ENCODE measurements around the gene TRIM71. TPM values are rescaled to one million over a fixed set of nuclear protein-coding genes. Genes with fewer than 3 reads are reported as not detected.

TRIM71 gene
- total and polyA plus RNA-seq, 7 donors: not detected

DNA sequence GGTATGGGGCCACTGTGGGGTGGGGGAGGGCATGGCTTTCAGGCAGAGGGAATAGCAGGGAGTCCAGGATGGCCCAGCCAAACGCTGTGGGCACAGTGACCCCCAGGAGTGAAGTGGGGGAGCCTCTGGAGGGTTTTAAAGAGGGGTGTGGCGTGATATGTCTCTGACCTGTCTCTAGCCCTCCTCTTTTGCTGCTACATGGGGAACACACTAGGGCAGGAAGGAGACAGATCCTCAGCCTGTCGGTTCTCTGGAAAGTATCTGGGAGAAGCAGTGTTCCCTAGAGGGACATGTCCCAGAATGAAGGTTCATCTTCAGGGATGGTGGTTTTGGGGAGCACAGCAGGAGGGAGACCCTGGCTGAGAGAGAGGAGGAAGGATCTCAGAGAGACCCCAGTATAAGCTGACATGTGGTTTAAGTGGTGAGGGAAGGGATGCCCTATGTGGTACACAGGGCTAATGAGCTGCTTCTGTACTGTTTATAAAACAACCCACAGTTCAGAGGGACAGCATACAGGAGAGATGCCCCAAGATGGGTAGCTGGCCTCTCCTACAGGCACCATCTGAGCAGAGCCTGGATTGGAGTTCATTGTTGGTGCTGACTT lies 37.7 kb downstream of the TRIM71 start:
- no peak for DNase-seq
- Histone ChIP-seq H3K36me3 (no peaks in the 10 kb centered on the region), H3K9me3 (no peaks in the 10 kb centered on the region), H3K27ac (no peak overlapping the region), H3K27me3 (no peaks in the 10 kb centered on the region), H3K4me3 (no peak overlapping the region), H3K4me1 (no peaks in the 10 kb centered on the region)
- TF ChIP-seq POLR2A (IDR thresholded peaks at IDR 0.05) (no peak), EP300 (IDR thresholded peaks at IDR 0.05) (no peak), CTCF (IDR thresholded peaks at IDR 0.05) (no peak), POLR2AphosphoS5 (IDR thresholded peaks at IDR 0.05) (no peak)
- intact Hi-C loops (cut with DNase I): no loop called here
- WGBS, 2 donors: 83 to 90% methylated on average over 3 of the region's 3 CpGs

GRCh38 chr3:32856355-32856889 lies 38.6 kb downstream of the TRIM71 start:
- no peak for DNase-seq
- no peaks in the 10 kb centered on the region for H3K9me3 ChIP-seq
- H3K27me3 ChIP-seq: no peaks in the 10 kb centered on the region
- no peak overlapping the region for H3K27ac ChIP-seq
- H3K36me3 ChIP-seq: no peaks in the 10 kb centered on the region
- WGBS, 2 donors: 23 to 61% methylated on average over 6 of the region's 6 CpGs
- TF ChIP-seq CTCF (IDR thresholded peaks at IDR 0.05): no peak
- no peak for TF ChIP-seq POLR2AphosphoS5 (IDR thresholded peaks at IDR 0.05)
- TF ChIP-seq EP300 (IDR thresholded peaks at IDR 0.05): no peak
- no peak for TF ChIP-seq POLR2A (IDR thresholded peaks at IDR 0.05)
- H3K4me1 ChIP-seq: no peaks in the 10 kb centered on the region
- no peak overlapping the region for H3K4me3 ChIP-seq
- intact Hi-C loops (cut with DNase I): no loop called here

DNA sequence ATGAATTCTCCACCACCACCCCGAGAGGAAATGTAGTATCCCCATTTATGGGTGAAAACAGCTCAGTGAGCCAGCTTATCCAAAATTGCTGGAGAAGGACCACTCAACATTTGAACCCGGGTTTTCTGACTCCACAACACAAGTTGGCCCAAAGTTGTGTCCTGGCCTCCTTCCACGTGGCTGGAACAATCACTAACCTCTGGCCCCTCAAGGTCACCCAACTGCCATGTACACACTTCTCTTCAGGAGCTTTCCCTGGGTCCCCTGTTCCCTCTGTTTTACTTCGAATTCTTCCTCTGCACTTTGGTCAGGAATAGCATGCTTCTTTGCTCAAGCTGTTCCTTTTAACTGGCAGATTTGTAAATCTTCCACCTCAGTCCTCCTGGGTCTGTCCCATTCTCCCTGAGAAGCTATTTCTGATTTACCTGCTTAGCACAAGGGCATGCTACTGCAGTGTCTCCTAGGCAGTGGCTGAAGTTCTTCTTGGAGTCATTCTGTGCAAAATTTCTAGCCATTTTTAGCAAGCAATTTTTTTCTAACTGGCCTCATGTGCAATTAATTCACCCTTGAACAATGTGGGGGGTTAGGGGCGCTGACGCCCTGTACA lies 39.2 kb downstream of the TRIM71 start:
- H3K4me3 ChIP-seq: no peak overlapping the region
- no peaks in the 10 kb centered on the region for H3K36me3 ChIP-seq
- WGBS, 2 donors: 59 to 74% methylated on average over 6 of the region's 6 CpGs
- intact Hi-C loops (cut with DNase I): no loop called here
- DNase-seq: no peak
- no peaks in the 10 kb centered on the region for H3K27me3 ChIP-seq
- no peaks in the 10 kb centered on the region for H3K9me3 ChIP-seq
- H3K27ac ChIP-seq: no peak overlapping the region
- TF ChIP-seq EP300 (IDR thresholded peaks at IDR 0.05) (no peak), POLR2AphosphoS5 (IDR thresholded peaks at IDR 0.05) (no peak), CTCF (IDR thresholded peaks at IDR 0.05) (no peak), POLR2A (IDR thresholded peaks at IDR 0.05) (no peak)
- H3K4me1 ChIP-seq: no peaks in the 10 kb centered on the region

- intact Hi-C loops (cut with DNase I): no loop called here
- TF ChIP-seq CTCF (IDR thresholded peaks at IDR 0.05) (no peak), POLR2A (IDR thresholded peaks at IDR 0.05) (no peak), POLR2AphosphoS5 (IDR thresholded peaks at IDR 0.05) (no peak), EP300 (IDR thresholded peaks at IDR 0.05) (no peak)
- Histone ChIP-seq H3K27ac (no peak overlapping the region), H3K9me3 (no peaks in the 10 kb centered on the region), H3K4me1 (no peaks in the 10 kb centered on the region), H3K4me3 (no peak overlapping the region), H3K36me3 (no peaks in the 10 kb centered on the region), H3K27me3 (no peaks in the 10 kb centered on the region)
- no peak for DNase-seq
- WGBS, 2 donors: 83 to 87% methylated on average over 6 of the region's 6 CpGs
Observed at GRCh38 chr3:32857921-32858320, 40.1 kb downstream of the TRIM71 start.
